ENCODE data around the gene NR4A2. TPM values are rescaled to one million over a fixed set of nuclear protein-coding genes. Genes with fewer than 3 reads are reported as not detected.

Gene NR4A2
- total and polyA plus RNA-seq, 2 experiments from 2014 or later, result 2.3 to 4.5 TPM

GRCh38 chr2:156345582-156345981 lies 13.1 kb upstream of the NR4A2 start:
- Histone ChIP-seq H3K79me2 (peaks cover under 1% of the 10 kb centered on the region), H2AFZ (no peak overlapping the region), H3K27ac (no peak overlapping the region), H3K4me1 (ENCODE audit: insufficient read depth) (peaks cover 3% of the 10 kb centered on the region), H4K20me1 (ENCODE audit: insufficient read depth, poor library complexity, severe bottlenecking) (no peaks in the 10 kb centered on the region), H3K9me2 (replicated peaks; ENCODE audit: insufficient read depth) (no peaks in the 10 kb centered on the region), H3K9me3 (ENCODE audit: low read depth) (no peaks in the 10 kb centered on the region), H3K27me3 (no peaks in the 10 kb centered on the region), H3K4me3 (no peak overlapping the region), H3K36me3 (replicated peaks; ENCODE audit: insufficient read depth, low read depth) (no peaks in the 10 kb centered on the region), H3K4me2 (no peak overlapping the region)
- WGBS (ENCODE audit: low lambda C conversion rate, missing lambda C conversion rate), result 78% methylated on average over 3 of the region's 3 CpGs
- TF ChIP-seq EZH2 (IDR thresholded peaks at IDR 0.05; ENCODE audit: borderline replicate concordance) (no peak), EZH2phosphoT487 (IDR thresholded peaks at IDR 0.05; ENCODE audit: low read depth, severe bottlenecking, unreplicated experiment) (no peak), CTCF (IDR thresholded peaks at IDR 0.05; ENCODE audit: poor library complexity) (no peak)
- DNase-seq (ENCODE audit: low spot score), result no peak

GRCh38 chr2:156343940-156344301 lies 11.4 kb upstream of the NR4A2 start:
- Histone ChIP-seq H2AFZ (no peak overlapping the region), H3K4me1 (ENCODE audit: insufficient read depth) (peaks cover 3% of the 10 kb centered on the region), H3K9me3 (ENCODE audit: low read depth) (no peaks in the 10 kb centered on the region), H3K36me3 (replicated peaks; ENCODE audit: insufficient read depth, low read depth) (no peaks in the 10 kb centered on the region), H3K4me2 (no peak overlapping the region), H3K9me2 (replicated peaks; ENCODE audit: insufficient read depth) (no peaks in the 10 kb centered on the region), H3K79me2 (peaks cover 8% of the 10 kb centered on the region), H3K4me3 (no peak overlapping the region), H3K27me3 (no peaks in the 10 kb centered on the region), H3K27ac (peak overlapping the region; percentile 100), H4K20me1 (ENCODE audit: insufficient read depth, poor library complexity, severe bottlenecking) (no peaks in the 10 kb centered on the region)
- TF ChIP-seq EZH2 (IDR thresholded peaks at IDR 0.05; ENCODE audit: borderline replicate concordance) (no peak), CTCF (IDR thresholded peaks at IDR 0.05; ENCODE audit: poor library complexity) (no peak), EZH2phosphoT487 (IDR thresholded peaks at IDR 0.05; ENCODE audit: low read depth, severe bottlenecking, unreplicated experiment) (no peak)
- WGBS (ENCODE audit: low lambda C conversion rate, missing lambda C conversion rate), result 59% methylated on average over 2 of the region's 2 CpGs
- no peak for DNase-seq (ENCODE audit: low spot score)

GRCh38 chr2:156343096-156343939 lies 10.8 kb upstream of the NR4A2 start:
- TF ChIP-seq EZH2 (IDR thresholded peaks at IDR 0.05; ENCODE audit: borderline replicate concordance), result no peak
- no peak for TF ChIP-seq EZH2phosphoT487 (IDR thresholded peaks at IDR 0.05; ENCODE audit: low read depth, severe bottlenecking, unreplicated experiment)
- TF ChIP-seq CTCF (IDR thresholded peaks at IDR 0.05; ENCODE audit: poor library complexity), result no peak

More at GRCh38 chr2:156343096-156343939, 10.8 kb upstream of the NR4A2 start:
- H3K9me3 ChIP-seq (ENCODE audit: low read depth), result no peaks in the 10 kb centered on the region
- H3K36me3 ChIP-seq (replicated peaks; ENCODE audit: insufficient read depth, low read depth), result no peaks in the 10 kb centered on the region
- peak overlapping the region; percentile 72 for H3K4me3 ChIP-seq
- H3K9me2 ChIP-seq (replicated peaks; ENCODE audit: insufficient read depth), result no peaks in the 10 kb centered on the region
- peaks cover 3% of the 10 kb centered on the region for H3K4me1 ChIP-seq (ENCODE audit: insufficient read depth)
- peak overlapping the region; percentile 80 for H2AFZ ChIP-seq
- H3K79me2 ChIP-seq, result peaks cover 8% of the 10 kb centered on the region
- H3K27me3 ChIP-seq, result no peaks in the 10 kb centered on the region
- H3K27ac ChIP-seq, result peak overlapping the region; percentile 100
- H3K4me2 ChIP-seq, result peak overlapping the region; percentile 78
- no peak for DNase-seq (ENCODE audit: low spot score)
- H4K20me1 ChIP-seq (ENCODE audit: insufficient read depth, poor library complexity, severe bottlenecking), result no peaks in the 10 kb centered on the region
- WGBS (ENCODE audit: low lambda C conversion rate, missing lambda C conversion rate), result 36% methylated on average over 6 of the region's 6 CpGs

All from hepatocyte (in vitro differentiated cells).